Subcutaneous adipose tissue (tissue), 4 donors: Measurements from ENCODE around the gene ALDOB. TPM values are rescaled to one million over a fixed set of nuclear protein-coding genes. Genes with fewer than 3 reads are reported as not detected.

ENCODE experiments used
- CTCF ChIP-seq: fragments of 450-650 bp; IDR thresholded peaks from one replicate; pipeline ENCODE4 v1.5.1; 2016; ENCODE audit warnings: low read depth, mild to moderate bottlenecking, control low read depth, antibody characterized with exemption, moderate library complexity
- small RNA-seq: library from RNA; depleted of rRNA; stranded (forward); fragments of <200 nt; gene quantifications from one replicate; pipeline ENCODE3, GENCODE V24; 2016
- total RNA-seq, 4 donors: library from RNA; depleted of rRNA; stranded (reverse); fragments of >200 nt; gene quantifications; one replicate each; pipeline ENCODE4 v1.1.0, GENCODE V29; 2016

The ALDOB gene
- total RNA-seq, 4 donors from 2014 or later: not detected

- TF ChIP-seq CTCF: no peak
Measured at GRCh38 chr9:101375546-101375945, 60.0 kb downstream of the ALDOB start.

- TF ChIP-seq CTCF: no peak
Measured at GRCh38 chr9:101372327-101373118, 63.1 kb downstream of the ALDOB start.

GRCh38 chr9:101371813-101372212, 63.8 kb downstream of the ALDOB start:
- TF ChIP-seq CTCF: no peak

Small RNA genes lying within 50 kb of the gene (small RNA-seq; reads per million reads assigned to genes)
- gene AL353621.2: not detected

Other genes with a start within 250 kb of the ALDOB start
- not detected for gene BAAT, start 50.8 kb downstream of the ALDOB start, total RNA-seq
- 10 to 100 TPM in 1 of 4 donors, 1 to 10 TPM in 3; 7.3 to 17.9 (median 8.1) TPM for gene MRPL50, start 37.2 kb downstream of the ALDOB start, total RNA-seq
- gene ZNF189, start 36.9 kb downstream of the ALDOB start, total RNA-seq: 10 to 100 TPM; 24.6 to 31.9 (median 29.5) TPM
- 10 to 100 TPM; 21.5 to 23.2 (median 22.9) TPM for gene RNF20, start 98.1 kb upstream of the ALDOB start, total RNA-seq
- not detected for gene PPP3R2, start 159.2 kb upstream of the ALDOB start, total RNA-seq